ENCODE results near the gene BRAT1. TPM values are rescaled to one million over a fixed set of nuclear protein-coding genes. Genes with fewer than 3 reads are reported as not detected.

BRAT1 gene
- total RNA-seq, 2 experiments from 2014 or later = 31.1 to 32.9 TPM

- CTCF ChIA-PET = no interaction called here
- DNase-seq = no peak
- Mint-ChIP-seq H3K4me3 (no peak overlapping the region), H3K27ac (no peak overlapping the region), H3K27me3 (no peaks in the 10 kb centered on the region), H3K4me1 (peaks cover under 1% of the 10 kb centered on the region), H3K9me3 (no peaks in the 10 kb centered on the region), H3K36me3 (ENCODE audit: low read depth) (no peaks in the 10 kb centered on the region)
- POLR2A ChIA-PET = no interaction called here
Observed at GRCh38 chr7:2502647-2502966, 52.7 kb downstream of the BRAT1 start.

GRCh38 chr7:2501947-2502646, 53.2 kb downstream of the BRAT1 start:
- Mint-ChIP-seq H3K4me3 (no peak overlapping the region), H3K36me3 (ENCODE audit: low read depth) (no peaks in the 10 kb centered on the region), H3K27ac (no peak overlapping the region), H3K9me3 (no peaks in the 10 kb centered on the region), H3K4me1 (no peaks in the 10 kb centered on the region), H3K27me3 (peaks cover 3% of the 10 kb centered on the region)
- no peak for DNase-seq
- ChIA-PET POLR2A (interaction anchor here (1.0 kb wide), 1 partner anchor 9 kb away, joined by 3 read pairs; no protein-coding TSS in a partner anchor), CTCF (no interaction called here)

- CTCF ChIA-PET = no interaction called here
- POLR2A ChIA-PET = interaction anchor here (1.0 kb wide), 1 partner anchor 23 kb away, joined by 3 read pairs; no protein-coding TSS in a partner anchor
- DNase-seq = no peak
- no peaks in the 10 kb centered on the region for H3K4me1 Mint-ChIP-seq
- H3K27ac Mint-ChIP-seq = no peak overlapping the region
- H3K27me3 Mint-ChIP-seq = peaks cover 4% of the 10 kb centered on the region
- H3K4me3 Mint-ChIP-seq = no peak overlapping the region
- H3K9me3 Mint-ChIP-seq = no peaks in the 10 kb centered on the region
- H3K36me3 Mint-ChIP-seq (ENCODE audit: low read depth) = no peaks in the 10 kb centered on the region
Observed at GRCh38 chr7:2500701-2501100, 54.6 kb downstream of the BRAT1 start.

- DNase-seq = no peak
- Mint-ChIP-seq H3K27me3 (peaks cover 4% of the 10 kb centered on the region), H3K4me1 (no peaks in the 10 kb centered on the region), H3K27ac (no peak overlapping the region), H3K4me3 (no peak overlapping the region), H3K36me3 (ENCODE audit: low read depth) (no peaks in the 10 kb centered on the region), H3K9me3 (no peaks in the 10 kb centered on the region)
- CTCF ChIA-PET = interaction anchor here (0.6 kb wide), 1 partner anchor 156 kb away, joined by 4 read pairs; no protein-coding TSS in a partner anchor
- POLR2A ChIA-PET = interaction anchor here (1.0 to 1.2 kb wide), 2 partner anchors 18 to 24 kb away, joined by 3 to 4 read pairs; no protein-coding TSS in a partner anchor
Observed at GRCh38 chr7:2499719-2500430, 55.4 kb downstream of the BRAT1 start.

GRCh38 chr7:2499181-2499580, 56.1 kb downstream of the BRAT1 start:
- no peak for DNase-seq
- H3K4me1 Mint-ChIP-seq = no peaks in the 10 kb centered on the region

GRCh38 chr7:2498708-2499107, 56.6 kb downstream of the BRAT1 start:
- ChIA-PET CTCF (no interaction called here), POLR2A (interaction anchor here (1.0 to 1.2 kb wide), 2 partner anchors 13 to 17 kb away, joined by 3 to 4 read pairs; no protein-coding TSS in a partner anchor)
- no peaks in the 10 kb centered on the region for H3K9me3 Mint-ChIP-seq
- H3K36me3 Mint-ChIP-seq (ENCODE audit: low read depth) = no peaks in the 10 kb centered on the region
- no peak overlapping the region for H3K4me3 Mint-ChIP-seq
- H3K27ac Mint-ChIP-seq = no peak overlapping the region
- no peak for DNase-seq
- peaks cover 4% of the 10 kb centered on the region for H3K27me3 Mint-ChIP-seq
- no peaks in the 10 kb centered on the region for H3K4me1 Mint-ChIP-seq

More at GRCh38 chr7:2499181-2499580, 56.1 kb downstream of the BRAT1 start:
- no peak overlapping the region for H3K4me3 Mint-ChIP-seq
- H3K36me3 Mint-ChIP-seq (ENCODE audit: low read depth) = no peaks in the 10 kb centered on the region
- H3K9me3 Mint-ChIP-seq = no peaks in the 10 kb centered on the region
- POLR2A ChIA-PET = interaction anchor here (1.0 to 1.2 kb wide), 2 partner anchors 12 to 18 kb away, joined by 3 to 4 read pairs; no protein-coding TSS in a partner anchor
- peaks cover 4% of the 10 kb centered on the region for H3K27me3 Mint-ChIP-seq
- CTCF ChIA-PET = interaction anchor here (0.6 kb wide), 1 partner anchor 156 kb away, joined by 4 read pairs; no protein-coding TSS in a partner anchor
- H3K27ac Mint-ChIP-seq = no peak overlapping the region

- H3K27ac Mint-ChIP-seq = no peak overlapping the region
- no peaks in the 10 kb centered on the region for H3K36me3 Mint-ChIP-seq (ENCODE audit: low read depth)
- H3K4me3 Mint-ChIP-seq = no peak overlapping the region
- no peak for DNase-seq
- ChIA-PET POLR2A (no interaction called here), CTCF (no interaction called here)
- peaks cover 4% of the 10 kb centered on the region for H3K27me3 Mint-ChIP-seq
- no peaks in the 10 kb centered on the region for H3K4me1 Mint-ChIP-seq
- H3K9me3 Mint-ChIP-seq = no peaks in the 10 kb centered on the region
Observed at GRCh38 chr7:2497500-2498336, 57.6 kb downstream of the BRAT1 start.

- Mint-ChIP-seq H3K27ac (no peak overlapping the region), H3K4me3 (no peak overlapping the region), H3K36me3 (ENCODE audit: low read depth) (no peaks in the 10 kb centered on the region), H3K4me1 (no peaks in the 10 kb centered on the region), H3K9me3 (no peaks in the 10 kb centered on the region), H3K27me3 (peaks cover 6% of the 10 kb centered on the region)
- DNase-seq = no peak
- ChIA-PET CTCF (no interaction called here), POLR2A (no interaction called here)
Observed at GRCh38 chr7:2497065-2497464, 58.3 kb downstream of the BRAT1 start.

GRCh38 chr7:2496375-2496774, 58.9 kb downstream of the BRAT1 start:
- Mint-ChIP-seq H3K27ac (no peak overlapping the region), H3K4me1 (no peaks in the 10 kb centered on the region), H3K36me3 (ENCODE audit: low read depth) (no peaks in the 10 kb centered on the region), H3K4me3 (no peak overlapping the region), H3K27me3 (peaks cover 9% of the 10 kb centered on the region), H3K9me3 (no peaks in the 10 kb centered on the region)
- DNase-seq = no peak
- POLR2A ChIA-PET = no interaction called here
- CTCF ChIA-PET = no interaction called here

GRCh38 chr7:2495418-2496299, 59.7 kb downstream of the BRAT1 start:
- no peak overlapping the region for H3K27ac Mint-ChIP-seq

GRCh38 chr7:2494191-2495130, 60.9 kb downstream of the BRAT1 start:
- Mint-ChIP-seq H3K27ac (no peak overlapping the region), H3K4me1 (no peaks in the 10 kb centered on the region), H3K27me3 (peaks cover 9% of the 10 kb centered on the region), H3K4me3 (no peak overlapping the region), H3K9me3 (no peaks in the 10 kb centered on the region), H3K36me3 (ENCODE audit: low read depth) (no peaks in the 10 kb centered on the region)
- POLR2A ChIA-PET = no interaction called here
- no peak for DNase-seq
- CTCF ChIA-PET = interaction anchor here (1.3 kb wide), 1 partner anchor 26 kb away, joined by 3 read pairs; no protein-coding TSS in a partner anchor

More at GRCh38 chr7:2495418-2496299, 59.7 kb downstream of the BRAT1 start:
- DNase-seq = no peak
- H3K36me3 Mint-ChIP-seq (ENCODE audit: low read depth) = no peaks in the 10 kb centered on the region
- H3K4me3 Mint-ChIP-seq = no peak overlapping the region
- H3K4me1 Mint-ChIP-seq = no peaks in the 10 kb centered on the region
- ChIA-PET POLR2A (no interaction called here), CTCF (no interaction called here)
- H3K9me3 Mint-ChIP-seq = no peaks in the 10 kb centered on the region
- peaks cover 9% of the 10 kb centered on the region for H3K27me3 Mint-ChIP-seq

Measured in activated CD4-positive, alpha-beta memory T cell treated with anti-CD3 and anti-CD28 coated beads, Interleukin-2, amount 10 ng/mL, durations not matched to agents 7 days and 5 days (primary cell).